SK-N-SH treated with all-trans-retinoic acid at 6 μM for 48 hours (cell line): ENCODE data around the gene NME1.
"Not testable (repeated sequence)": the region's sequence is repeated elsewhere in the genome, so short reads cannot be mapped to it uniquely, and the experiment has no call there.

Experiments
- ATAC-seq: fragments of 200-7000 bp; cut with Tn5 transposase; 3 replicates; pipeline ENCODE4 v1.9.1; 2020; ENCODE audit warnings: mild to moderate bottlenecking, moderate library complexity
- ARNTL ChIP-seq: fragments of 450-650 bp; formaldehyde crosslinking; IDR thresholded peaks from 2 replicates; pipeline ENCODE4 v1.5.0; 2020; ENCODE audit warnings: low read depth, mild to moderate bottlenecking, moderate library complexity, borderline replicate concordance
- BACH2 ChIP-seq: fragments of 250-450 bp; sonication (Bioruptor Pico); IDR thresholded peaks from 2 replicates; pipeline ENCODE4 v1.9.0; 2021; ENCODE audit warnings: mild to moderate bottlenecking, borderline replicate concordance
- CSRNP3 ChIP-seq: fragments of 250-450 bp; sonication (Bioruptor Pico); IDR thresholded peaks from 2 replicates; pipeline ENCODE4 v1.5.1; 2021; ENCODE audit warnings: mild to moderate bottlenecking, moderate library complexity
- ESRRG ChIP-seq: fragments of 250-450 bp; sonication (Bioruptor Pico); IDR thresholded peaks from 2 replicates; pipeline ENCODE4 v1.6.1; 2021; ENCODE audit warnings: mild to moderate bottlenecking
- GLIS3 ChIP-seq: fragments of 250-450 bp; sonication (Bioruptor Pico); IDR thresholded peaks from 2 replicates; pipeline ENCODE4 v1.5.0; 2020; ENCODE audit warnings: mild to moderate bottlenecking, moderate library complexity
- ISL1 ChIP-seq: fragments of 250-450 bp; sonication (Bioruptor Pico); IDR thresholded peaks from 2 replicates; pipeline ENCODE4 v2.1.2; 2022; ENCODE audit warnings: mild to moderate bottlenecking, moderate library complexity
- PATZ1 ChIP-seq: fragments of 250-450 bp; sonication (Bioruptor Pico); IDR thresholded peaks from 2 replicates; pipeline ENCODE4 v1.8.0; 2020; ENCODE audit warnings: mild to moderate bottlenecking, moderate library complexity, borderline replicate concordance
- POU6F1 ChIP-seq: fragments of 250-450 bp; sonication (Bioruptor Pico); IDR thresholded peaks from 2 replicates; pipeline ENCODE4 v1.8.0; 2021; ENCODE audit warnings: low read depth, mild to moderate bottlenecking, moderate library complexity, borderline replicate concordance
- PPARA ChIP-seq: fragments of 250-450 bp; sonication (Bioruptor Pico); IDR thresholded peaks from 2 replicates; pipeline ENCODE4 v1.5.0; 2020; ENCODE audit warnings: mild to moderate bottlenecking, borderline replicate concordance
- RARB ChIP-seq: fragments of 250-450 bp; sonication (Bioruptor Pico); IDR thresholded peaks from 2 replicates; pipeline ENCODE4 v1.8.0; 2021; ENCODE audit warnings: mild to moderate bottlenecking, moderate library complexity
- SNAI2 ChIP-seq: fragments of 250-450 bp; sonication (Bioruptor Pico); IDR thresholded peaks from 2 replicates; pipeline ENCODE4 v1.5.0; 2020; ENCODE audit warnings: mild to moderate bottlenecking, moderate library complexity
- TCF4 ChIP-seq: fragments of 250-450 bp; sonication (Bioruptor Pico); IDR thresholded peaks from 2 replicates; pipeline ENCODE4 v1.8.0; 2021; ENCODE audit warnings: mild to moderate bottlenecking, moderate library complexity, borderline replicate concordance
- TOX ChIP-seq: fragments of 250-450 bp; sonication (Bioruptor Pico); IDR thresholded peaks from 2 replicates; pipeline ENCODE4 v1.8.0; 2021; ENCODE audit warnings: mild to moderate bottlenecking, moderate library complexity, borderline replicate concordance
- TSHZ2 ChIP-seq: fragments of 250-450 bp; sonication (Bioruptor Pico); IDR thresholded peaks from 2 replicates; pipeline ENCODE4 v1.5.0; 2020; ENCODE audit warnings: mild to moderate bottlenecking, moderate library complexity
- ZC3H10 ChIP-seq: fragments of 250-450 bp; sonication (Bioruptor Pico); IDR thresholded peaks from 2 replicates; pipeline ENCODE4 v1.5.1; 2021; ENCODE audit warnings: mild to moderate bottlenecking, moderate library complexity
- ZFP3 ChIP-seq: fragments of 250-450 bp; sonication (Bioruptor Pico); IDR thresholded peaks from 2 replicates; pipeline ENCODE4 v1.5.0; 2020; ENCODE audit warnings: mild to moderate bottlenecking, moderate library complexity
- ZFP30 ChIP-seq: fragments of 450-650 bp; formaldehyde crosslinking; IDR thresholded peaks from 2 replicates; pipeline ENCODE4 v1.5.0; 2022; ENCODE audit warnings: mild to moderate bottlenecking, moderate library complexity
- ZNF565 ChIP-seq: fragments of 450-650 bp; formaldehyde crosslinking; conservative IDR thresholded peaks from 2 replicates; pipeline ENCODE4 v1.5.0; 2020; ENCODE audit warnings: low read depth, mild to moderate bottlenecking, moderate library complexity
- ZNF70 ChIP-seq: fragments of 450-650 bp; formaldehyde crosslinking; IDR thresholded peaks from 2 replicates; pipeline ENCODE4 v1.5.0; 2020; ENCODE audit warnings: mild to moderate bottlenecking, moderate library complexity
- ZNF8 ChIP-seq: fragments of 450-650 bp; formaldehyde crosslinking; IDR thresholded peaks from 2 replicates; pipeline ENCODE4 v1.5.0; 2020; ENCODE audit warnings: mild to moderate bottlenecking, moderate library complexity

NME1 gene

DNA sequence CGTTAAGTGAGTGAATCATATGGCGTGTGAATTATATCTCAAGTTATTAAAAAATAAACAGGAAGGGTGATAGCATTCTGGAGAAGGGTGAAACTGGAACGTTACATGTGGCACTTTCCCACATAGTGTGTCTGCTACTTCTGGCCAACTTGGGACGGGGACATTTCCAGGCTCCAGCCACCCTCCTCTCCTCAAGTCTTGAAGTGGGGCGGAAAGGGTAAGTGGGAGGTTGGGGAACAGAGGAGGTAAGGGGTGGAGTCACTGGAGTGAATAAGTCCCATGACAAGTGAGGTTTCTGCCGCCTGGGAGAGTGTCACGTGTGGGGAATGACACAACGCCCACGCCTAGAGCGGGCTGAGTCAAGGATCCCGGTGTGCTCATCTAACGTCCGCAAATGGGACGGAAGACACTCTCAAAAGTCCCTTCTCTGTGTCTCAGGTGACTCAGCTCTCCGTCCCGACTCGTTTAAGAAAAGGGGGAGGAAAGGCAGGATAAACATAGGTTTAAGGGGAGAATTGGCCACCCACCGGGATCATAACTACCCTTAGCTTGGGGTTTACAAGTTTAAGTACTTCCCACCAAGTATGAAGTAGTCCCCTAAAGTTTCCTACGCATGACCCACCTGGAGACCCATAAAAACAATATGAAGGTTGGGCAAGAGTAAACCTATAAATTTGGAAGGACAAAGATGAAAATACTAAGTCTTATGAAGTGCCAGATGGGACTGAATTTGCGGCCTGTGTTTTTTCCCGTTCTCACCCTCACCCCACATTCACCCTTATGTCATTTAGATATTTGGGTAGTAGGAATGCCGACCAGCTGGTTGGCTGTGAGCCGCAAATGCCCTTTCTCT, 31.5 kb upstream of the NME1 start:
- TF ChIP-seq ZNF8 (CRISPR knock-in tag) (no peak), CSRNP3 (CRISPR knock-in tag) (no peak), ZNF565 (no peak), ZC3H10 (CRISPR knock-in tag) (no peak), TSHZ2 (no peak), BACH2 (CRISPR knock-in tag) (no peak), PATZ1 (CRISPR knock-in tag) (no peak), TOX (CRISPR knock-in tag) (no peak), SNAI2 (no peak), ZFP3 (no peak), ZFP30 (CRISPR knock-in tag) (no peak), TCF4 (CRISPR knock-in tag) (no peak), ISL1 (CRISPR knock-in tag) (no peak), ZNF70 (CRISPR knock-in tag) (no peak), ESRRG (CRISPR knock-in tag) (no peak), GLIS3 (CRISPR knock-in tag) (no peak), RARB (CRISPR knock-in tag) (no peak), PPARA (CRISPR knock-in tag) (no peak), ARNTL (CRISPR knock-in tag) (no peak), POU6F1 (CRISPR knock-in tag) (no peak)
- peak; percentile 50 for ATAC-seq

- not testable (repeated sequence) for ATAC-seq
Observed at GRCh38 chr17:51122473-51123115, 30.8 kb upstream of the NME1 start.

- no peak for ATAC-seq
- no peak for TF ChIP-seq ISL1 (CRISPR knock-in tag)
- TF ChIP-seq PPARA (CRISPR knock-in tag): no peak
- TF ChIP-seq SNAI2: no peak
- TF ChIP-seq ZFP30 (CRISPR knock-in tag): no peak
- TF ChIP-seq ESRRG (CRISPR knock-in tag): no peak
- TF ChIP-seq BACH2 (CRISPR knock-in tag): no peak
- TF ChIP-seq POU6F1 (CRISPR knock-in tag): no peak
- no peak for TF ChIP-seq ZNF565
- TF ChIP-seq ARNTL (CRISPR knock-in tag): no peak
- TF ChIP-seq CSRNP3 (CRISPR knock-in tag): no peak
- TF ChIP-seq ZC3H10 (CRISPR knock-in tag): no peak
- no peak for TF ChIP-seq TOX (CRISPR knock-in tag)
- no peak for TF ChIP-seq GLIS3 (CRISPR knock-in tag)
- TF ChIP-seq ZNF70 (CRISPR knock-in tag): no peak
- TF ChIP-seq TCF4 (CRISPR knock-in tag): no peak
- TF ChIP-seq ZFP3: no peak
Observed at GRCh38 chr17:51124640-51125503, 28.5 kb upstream of the NME1 start.
